IMR-90 (cell line): Measurements from ENCODE around the gene NHLRC3. TPM values are rescaled to one million over a fixed set of nuclear protein-coding genes. Genes with fewer than 3 reads are reported as not detected.

Source experiments
- ATAC-seq: fragments of 200-7000 bp; cut with Tn5 transposase; 2 replicates; pipeline ENCODE4 v1.9.1; 2020; ENCODE audit warnings: low read depth, mild to moderate bottlenecking, moderate library complexity
- BruUV-seq: library from RNA; stranded (reverse); fragments of 400-500 nt; replicated peaks from 2 replicates; lab custom pipeline; 2021; lab: Mats Ljungman, UMichigan
- CTCF ChIA-PET: fragments of 300-600 bp; formaldehyde crosslinking; extraction: SDS; loops from one replicate; lab custom pipeline; 2021; ENCODE audit warnings: antibody characterized with exemption; lab: Yijun Ruan, JAX
- POLR2A ChIA-PET: fragments of 300-600 bp; sonication (Branson Sonifier 250); formaldehyde crosslinking; loops from one replicate; lab custom pipeline; 2022; ENCODE audit warnings: antibody characterized with exemption; ENCODE audit not compliant: unreplicated experiment; lab: Charles Lee
- DNase-seq: peaks from one replicate; pipeline ENCODE4 v3.0.0; 2013
- H2AFZ ChIP-seq: replicated peaks from 2 replicates; pipeline ENCODE3; 2013; ENCODE audit warnings: low read length, mild to moderate bottlenecking; ENCODE audit not compliant: poor library complexity
- H2AK5ac ChIP-seq: 2 replicates; pipeline ENCODE4 v1.6.1; 2013; ENCODE audit warnings: low read depth, low read length, inconsistent platforms
- H2AK9ac ChIP-seq: replicated peaks from 2 replicates; pipeline ENCODE3; 2013; ENCODE audit warnings: mild to moderate bottlenecking, low read depth, low read length, moderate library complexity; ENCODE audit not compliant: poor library complexity
- H2BK120ac ChIP-seq: 2 replicates; pipeline ENCODE4 v1.6.1; 2013; ENCODE audit warnings: low read depth, low read length, inconsistent platforms
- H2BK15ac ChIP-seq: 3 replicates; pipeline ENCODE4 v1.6.1; 2013; ENCODE audit warnings: low read depth, low read length, inconsistent platforms
- H2BK20ac ChIP-seq: 2 replicates; pipeline ENCODE4 v1.6.1; 2013; ENCODE audit warnings: low read depth, mild to moderate bottlenecking, inconsistent platforms, low read length, moderate library complexity
- H2BK5ac ChIP-seq: 2 replicates; pipeline ENCODE4 v1.6.1; 2013; ENCODE audit warnings: mild to moderate bottlenecking, low read depth, low read length, inconsistent platforms; ENCODE audit not compliant: poor library complexity, severe bottlenecking
- H3K14ac ChIP-seq: replicated peaks from 2 replicates; pipeline ENCODE4 v1.6.1; 2013; ENCODE audit warnings: low read depth, low read length, inconsistent platforms
- H3K18ac ChIP-seq: 2 replicates; pipeline ENCODE4 v1.6.1; 2013; ENCODE audit warnings: low read depth, low read length, control low read depth
- H3K23ac ChIP-seq: 2 replicates; pipeline ENCODE4 v1.6.1; 2013; ENCODE audit warnings: low read depth, low read length, inconsistent platforms
- H3K27ac ChIP-seq: 2 replicates; pipeline ENCODE4 v1.5.1; 2013; ENCODE audit warnings: mild to moderate bottlenecking, control low read depth, low read length; ENCODE audit not compliant: insufficient read depth
- H3K27me3 ChIP-seq: 2 replicates; pipeline ENCODE4 v1.6.1; 2013; ENCODE audit warnings: low read length; ENCODE audit not compliant: control insufficient read depth, insufficient read depth
- H3K36me3 ChIP-seq: 2 replicates; pipeline ENCODE4 v1.6.1; 2013; ENCODE audit warnings: low read length, mixed read lengths; ENCODE audit not compliant: control insufficient read depth, insufficient read depth
- H3K4ac ChIP-seq: 2 replicates; pipeline ENCODE4 v1.6.1; 2013; ENCODE audit warnings: low read depth, low read length, inconsistent platforms
- H3K4me1 ChIP-seq: 2 replicates; pipeline ENCODE4 v1.6.1; 2013; ENCODE audit warnings: low read length, mixed read lengths; ENCODE audit not compliant: control insufficient read depth, insufficient read depth
- H3K4me2 ChIP-seq: 2 replicates; pipeline ENCODE4 v1.6.1; 2013; ENCODE audit warnings: low read depth, mild to moderate bottlenecking, control low read depth, low read length, moderate library complexity
- H3K4me3 ChIP-seq: 2 replicates; pipeline ENCODE4 v1.5.1; 2013; ENCODE audit warnings: low read depth, mild to moderate bottlenecking, control low read depth, low read length, moderate library complexity; ENCODE audit not compliant: insufficient read depth
- H3K56ac ChIP-seq: 2 replicates; pipeline ENCODE4 v1.6.1; 2013; ENCODE audit warnings: low read length, inconsistent platforms; ENCODE audit not compliant: insufficient read depth; ENCODE audit errors: extremely low read depth
- H3K79me1 ChIP-seq, 2 experiments: 2 replicates each; pipeline ENCODE4 v1.6.1; 2013; ENCODE audit warnings: low read length in 2 of 2, inconsistent platforms in 1 of 2, low read depth in 1 of 2
- H3K9ac ChIP-seq: 2 replicates; pipeline ENCODE4 v1.6.1; 2013; ENCODE audit warnings: low read depth, low read length, control low read depth
- H3K9me1 ChIP-seq: 2 replicates; pipeline ENCODE4 v1.6.1; 2013; ENCODE audit warnings: low read length, inconsistent platforms; ENCODE audit not compliant: insufficient read depth
- H3K9me3 ChIP-seq: 2 replicates; pipeline ENCODE4 v1.6.1; 2013; ENCODE audit warnings: low read length; ENCODE audit not compliant: control insufficient read depth, insufficient read depth
- H4K20me1 ChIP-seq: 2 replicates; pipeline ENCODE4 v1.6.1; 2013; ENCODE audit warnings: low read length, inconsistent platforms; ENCODE audit not compliant: insufficient read depth
- H4K5ac ChIP-seq: 2 replicates; pipeline ENCODE4 v1.6.1; 2013; ENCODE audit warnings: mild to moderate bottlenecking, low read depth, low read length, control low read depth
- H4K8ac ChIP-seq, 2 experiments: 2 replicates each; pipeline ENCODE4 v1.6.1; 2013; ENCODE audit warnings: low read depth in 2 of 2, low read length in 2 of 2, control low read depth in 1 of 2, inconsistent platforms in 1 of 2
- H4K91ac ChIP-seq: 2 replicates; pipeline ENCODE4 v1.6.1; 2013; ENCODE audit warnings: low read depth, low read length, inconsistent platforms; ENCODE audit not compliant: insufficient read depth
- CTCF ChIP-seq: conservative IDR thresholded peaks from 2 replicates; pipeline ENCODE4 v1.5.1; 2012; ENCODE audit warnings: mild to moderate bottlenecking, low read depth, low read length, improper control_type of control experiment
- ELK1 ChIP-seq: fragments of 150-350 bp; IDR thresholded peaks from 2 replicates; pipeline ENCODE4 v1.6.1; 2016; ENCODE audit warnings: low read depth, mild to moderate bottlenecking, low read length, moderate library complexity, borderline replicate concordance
- MAFK ChIP-seq: IDR thresholded peaks from 2 replicates; pipeline ENCODE4 v1.6.1; 2012; ENCODE audit warnings: low read depth, low read length, improper control_type of control experiment
- MXI1 ChIP-seq: IDR thresholded peaks from 2 replicates; pipeline ENCODE4 v1.6.1; 2012; ENCODE audit warnings: low read depth, mild to moderate bottlenecking, low read length, moderate library complexity, borderline replicate concordance
- RAD21 ChIP-seq: IDR thresholded peaks from 2 replicates; pipeline ENCODE4 v1.6.1; 2012; ENCODE audit warnings: low read length, improper control_type of control experiment
- RCOR1 ChIP-seq: IDR thresholded peaks from 2 replicates; pipeline ENCODE4 v1.6.1; 2012; ENCODE audit warnings: mild to moderate bottlenecking, low read length, improper control_type of control experiment; ENCODE audit not compliant: insufficient replicate concordance
- RFX5 ChIP-seq: IDR thresholded peaks from 2 replicates; pipeline ENCODE4 v1.8.0; 2012; ENCODE audit warnings: low read depth, mild to moderate bottlenecking, low read length, moderate library complexity
- USF2 ChIP-seq: fragments of 150-350 bp; IDR thresholded peaks from 2 replicates; pipeline ENCODE4 v1.6.1; 2017; ENCODE audit warnings: mild to moderate bottlenecking, antibody characterized with exemption, low read length, low read depth
- WGBS, 2 experiments: methylation state at CpG; one replicate each; pipeline versions ENCODE4 v1.1.5 to v1.1.7; 2013; ENCODE audit warnings: missing lambda C conversion rate in 2 of 2; ENCODE audit not compliant: insufficient read length in 1 of 2; ENCODE audit errors: extremely low coverage in 2 of 2; 5-methylcytosine and 5-hydroxymethylcytosine counted together
- dilution Hi-C: fragments of 300-500 bp; cut with HindIII; formaldehyde crosslinking; loops from one replicate; pipeline ENCODE4 v1.14.3; 2018; ENCODE audit warnings: low sequenced_read_pairs; ENCODE audit not compliant: unreplicated experiment
- in situ Hi-C: fragments of 300-500 bp; cut with MboI; formaldehyde crosslinking; loops from 3 replicates; pipeline ENCODE4 v1.14.3; 2019; ENCODE audit warnings: low sequenced_read_pairs, inconsistent platforms, mixed read lengths
- intact Hi-C: fragments of 100-400 bp; cut with micrococcal nuclease; formaldehyde crosslinking; loops from 2 replicates; pipeline ENCODE4 v1.10.0; 2022
- polyA plus RNA-seq, 3 experiments: library from polyadenylated mRNA; depleted of rRNA; stranded (reverse); fragments of >200 nt; gene quantifications; 2 replicates each; pipeline ENCODE4 v1.2.3, GENCODE V29; 2012; ENCODE audit warnings: low replicate concordance in 1 of 3
- total RNA-seq: library from RNA; depleted of rRNA; stranded (reverse); fragments of >200 nt; gene quantifications from 2 replicates; pipeline ENCODE4 v1.2.3, GENCODE V29; 2012

Gene NHLRC3
- total and polyA plus RNA-seq, 2 of the 4 experiments (the other 2 are of a cell fraction), result 3.0 to 4.2 TPM

- H3K14ac ChIP-seq, result no peak overlapping the region
- in situ Hi-C loops, result no loop called here
- H3K23ac ChIP-seq, result no peak overlapping the region
- H3K56ac ChIP-seq, result no peak overlapping the region
- no peak overlapping the region for H3K18ac ChIP-seq
- H3K4me1 ChIP-seq, result no peaks in the 10 kb centered on the region
- ATAC-seq (no peak), DNase-seq (no peak)
- no peak overlapping the region for H3K4me3 ChIP-seq
- ChIA-PET CTCF (no interaction called here), POLR2A (no interaction called here)
- H4K5ac ChIP-seq, result no peak overlapping the region
- H3K27me3 ChIP-seq, result no peaks in the 10 kb centered on the region
- H4K91ac ChIP-seq, result no peak overlapping the region
- intact Hi-C loops, result loop anchor here (10.0 kb wide), 1 partner anchor 1636 kb away; no protein-coding TSS in a partner anchor
- no peak for TF ChIP-seq MAFK
- no peak for TF ChIP-seq RAD21
- TF ChIP-seq USF2, result no peak
- no peak for TF ChIP-seq RCOR1
- no peak for TF ChIP-seq MXI1
- no peak for TF ChIP-seq ELK1
- TF ChIP-seq RFX5, result no peak
- no peak for TF ChIP-seq CTCF
- H3K9ac ChIP-seq, result no peak overlapping the region
- H4K20me1 ChIP-seq, result no peaks in the 10 kb centered on the region
- 0 out of 2 replicates have a peak, but pooled peaks cover 2% of the 10 kb centered on the region for H3K36me3 ChIP-seq
- H3K27ac ChIP-seq, result no peak overlapping the region
- H2BK5ac ChIP-seq, result no peak overlapping the region
- H2BK20ac ChIP-seq, result no peak overlapping the region
- H2AK9ac ChIP-seq, result no peak overlapping the region
- H3K4ac ChIP-seq, result no peak overlapping the region
- H3K9me1 ChIP-seq, result no peaks in the 10 kb centered on the region
- no TSS peak for BruUV-seq
- no peak overlapping the region for H3K4me2 ChIP-seq
- no peak overlapping the region for H2AK5ac ChIP-seq
- H2BK15ac ChIP-seq, result no peak overlapping the region
- no peak overlapping the region for H4K8ac ChIP-seq
- H3K79me1 ChIP-seq, result no peaks in the 10 kb centered on the region
- WGBS, 2 experiments, result 80% methylated on average over 1 of the region's 3 CpGs; no CpG with 5 or more reads in 1 of the 2 experiments
- no peak overlapping the region for H2AFZ ChIP-seq
- H2BK120ac ChIP-seq, result no peak overlapping the region
- no peaks in the 10 kb centered on the region for H3K9me3 ChIP-seq
- dilution Hi-C loops, result no loop called here
These were observed 11.0 kb downstream of the NHLRC3 start for GRCh38 chr13:39049274-39049673.
